Activated CD4-positive, alpha-beta T cell treated with anti-CD3 and anti-CD28 coated beads for 36 hours (primary cell): ENCODE results near the gene MCM9. TPM values are rescaled to one million over a fixed set of nuclear protein-coding genes. Genes with fewer than 3 reads are reported as not detected.

Source experiments
- ATAC-seq: fragments of 200-7000 bp; cut with Tn5 transposase; one replicate; pipeline ENCODE4 v1.10.0; 2021; ENCODE audit warnings: mild to moderate bottlenecking, moderate library complexity
- CTCF ChIA-PET: fragments of 350-600 bp; sonication (Branson Sonifier 250); formaldehyde crosslinking; loops from one replicate; lab custom pipeline; 2021; ENCODE audit warnings: antibody characterized with exemption; lab: Charles Lee
- POLR2A ChIA-PET: fragments of 350-600 bp; sonication (Branson Sonifier 250); formaldehyde crosslinking; loops from one replicate; lab custom pipeline; 2021; ENCODE audit warnings: antibody characterized with exemption, inconsistent platforms; lab: Charles Lee
- DNase-seq: peaks from one replicate; pipeline ENCODE4 v3.0.0-alpha.2; 2020
- H3K27ac Mint-ChIP-seq: one replicate; pipeline ENCODE4 v1.8.0; 2021; ENCODE audit warnings: mixed read lengths
- H3K27me3 Mint-ChIP-seq: one replicate; pipeline ENCODE4 v1.8.0; 2021; ENCODE audit warnings: mixed read lengths
- H3K36me3 Mint-ChIP-seq: one replicate; pipeline ENCODE4 v1.8.0; 2021; ENCODE audit warnings: low read depth, mixed read lengths
- H3K4me1 Mint-ChIP-seq: one replicate; pipeline ENCODE4 v1.8.0; 2021; ENCODE audit warnings: mixed read lengths
- H3K4me3 Mint-ChIP-seq: one replicate; pipeline ENCODE4 v1.8.0; 2021; ENCODE audit warnings: mild to moderate bottlenecking, moderate library complexity, mixed read lengths
- H3K9me3 Mint-ChIP-seq: one replicate; pipeline ENCODE4 v1.8.0; 2021; ENCODE audit warnings: low read depth, mixed read lengths
- intact Hi-C, 2 experiments: fragments of 100-400 bp; cut with DNase I in 1 of 2; cut with micrococcal nuclease in 1 of 2; formaldehyde crosslinking; loops; one replicate each; pipeline versions ENCODE4 v1.14.2 to v1.15.1; 2022 to 2024; cut with DNase I, micrococcal nuclease
- total RNA-seq, 2 experiments: library from RNA; stranded (reverse); gene quantifications; one replicate each; pipeline ENCODE4 v1.2.3, GENCODE V29; 2021

Gene MCM9
- total RNA-seq, 2 experiments from 2014 or later = 17.0 to 17.2 TPM

DNA sequence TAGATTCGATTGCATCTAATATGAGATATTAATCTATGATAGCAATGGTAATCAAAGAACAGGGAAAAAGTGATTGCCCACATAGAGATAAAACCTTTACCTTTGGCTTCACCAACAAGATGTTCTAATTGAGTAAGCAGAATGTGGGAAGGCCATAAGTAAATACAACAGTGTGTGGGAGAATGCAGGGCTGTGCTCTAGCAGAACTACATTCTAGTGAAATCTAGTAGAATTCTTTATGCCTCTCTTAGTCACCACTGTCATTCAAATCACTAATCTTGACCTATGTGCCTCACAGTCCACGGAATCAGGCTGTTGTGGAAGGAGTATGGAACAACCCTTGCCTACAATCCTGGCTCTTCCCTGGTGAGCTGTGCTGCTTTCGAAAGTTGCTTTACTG lies 30.4 kb upstream of the MCM9 start:
- DNase-seq (no peak), ATAC-seq (no peak)
- Mint-ChIP-seq H3K4me1 (no peaks in the 10 kb centered on the region), H3K4me3 (no peak overlapping the region), H3K9me3 (no peaks in the 10 kb centered on the region), H3K36me3 (no peaks in the 10 kb centered on the region), H3K27me3 (no peaks in the 10 kb centered on the region), H3K27ac (no peak overlapping the region)
- CTCF ChIA-PET = interaction anchor here (0.6 to 13.3 kb wide), 3 partner anchors 147 to 351 kb away, joined by 4 to 280 read pairs (median 5); no protein-coding TSS in a partner anchor
- POLR2A ChIA-PET = no interaction called here
- intact Hi-C loops = loop anchor here in 1 of 2 experiments (10.0 kb wide), 2 partner anchors 379 to 681 kb away; partner anchors contain the start of gene MAN1A1

DNA sequence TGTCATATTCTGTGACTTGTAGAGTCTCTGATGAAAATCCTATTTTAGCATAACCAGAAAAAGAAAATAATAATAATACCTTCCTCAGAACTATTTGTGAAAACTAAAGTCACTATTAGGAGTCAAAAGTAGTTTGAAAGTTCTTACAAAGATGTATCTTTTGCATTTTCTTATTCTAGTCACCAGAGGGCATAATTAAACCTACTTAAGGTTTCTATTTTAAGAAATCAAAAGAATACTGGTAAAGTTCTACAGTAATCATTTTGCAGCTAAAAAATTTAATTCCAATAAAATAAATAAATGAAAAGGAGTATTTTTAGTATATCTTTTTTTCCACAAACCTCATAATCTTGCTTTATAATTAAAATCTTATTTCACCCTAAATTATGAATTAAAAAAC lies 28.0 kb upstream of the MCM9 start:
- no peaks in the 10 kb centered on the region for H3K27me3 Mint-ChIP-seq
- peaks cover 7% of the 10 kb centered on the region for H3K4me1 Mint-ChIP-seq
- H3K4me3 Mint-ChIP-seq = no peak overlapping the region
- H3K36me3 Mint-ChIP-seq = no peaks in the 10 kb centered on the region
- no peak overlapping the region for H3K27ac Mint-ChIP-seq
- ChIA-PET POLR2A (no interaction called here), CTCF (interaction anchor here (0.6 to 13.3 kb wide), 10 partner anchors 13 to 166 kb away, joined by 3 to 280 read pairs (median 4); no protein-coding TSS in a partner anchor)
- ATAC-seq = no peak
- intact Hi-C loops = loop anchor here (1.0 to 10.0 kb wide), 3 partner anchors 147 to 678 kb away; partner anchors contain the start of gene MAN1A1 (in 1 of the 2)
- H3K9me3 Mint-ChIP-seq = no peaks in the 10 kb centered on the region
- DNase-seq = no peak

DNA sequence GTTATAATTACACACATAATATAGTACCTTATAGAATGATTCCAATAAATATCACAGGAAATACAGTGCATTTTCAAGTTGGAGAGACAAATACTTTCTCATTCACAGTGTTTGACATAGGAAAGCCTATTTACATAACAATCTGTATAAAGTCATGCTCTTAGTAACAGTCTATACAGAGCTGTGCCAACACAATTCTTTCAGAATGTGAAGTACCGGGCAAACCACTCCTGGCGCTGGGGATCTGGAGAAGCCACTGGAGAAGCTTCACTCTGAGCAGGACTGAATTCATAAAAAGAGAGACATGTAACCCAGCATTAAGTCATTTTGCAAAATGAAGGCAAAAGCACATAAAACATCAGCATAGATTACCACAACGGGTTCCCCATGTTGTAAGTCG lies 24.9 kb upstream of the MCM9 start:
- Mint-ChIP-seq H3K9me3 (no peaks in the 10 kb centered on the region), H3K27ac (no peak overlapping the region), H3K4me3 (no peak overlapping the region), H3K27me3 (no peaks in the 10 kb centered on the region), H3K36me3 (no peaks in the 10 kb centered on the region), H3K4me1 (peaks cover 7% of the 10 kb centered on the region)
- no peak for DNase-seq
- CTCF ChIA-PET = interaction anchor here (2.2 kb wide), 1 partner anchor 151 kb away, joined by 6 read pairs; no protein-coding TSS in a partner anchor
- POLR2A ChIA-PET = no interaction called here
- intact Hi-C loops = loop anchor here in 1 of 2 experiments (10.0 kb wide), 2 partner anchors 385 to 675 kb away; partner anchors contain the start of gene MAN1A1
- no peak for ATAC-seq

DNA sequence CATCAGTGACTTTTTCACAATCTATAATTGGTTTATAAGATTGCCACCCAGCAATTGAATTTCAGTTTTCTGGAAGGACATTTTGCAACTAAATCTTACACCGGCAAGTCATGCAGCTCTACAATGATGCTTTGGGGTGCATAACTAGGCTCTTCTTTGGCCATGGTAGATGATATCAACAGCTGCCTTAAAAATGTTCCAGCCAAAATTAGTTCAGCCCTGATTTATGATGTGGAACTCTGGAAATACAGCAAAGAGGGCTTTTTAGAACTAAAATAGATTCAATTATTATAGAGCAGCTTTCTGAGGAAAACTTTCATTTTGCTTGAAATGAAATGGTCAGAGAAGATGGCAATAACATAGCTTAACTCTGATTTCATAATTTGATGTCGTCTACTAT lies 18.4 kb upstream of the MCM9 start:
- Mint-ChIP-seq H3K27me3 (no peaks in the 10 kb centered on the region), H3K27ac (no peak overlapping the region), H3K4me3 (no peak overlapping the region), H3K36me3 (no peaks in the 10 kb centered on the region), H3K9me3 (peaks cover 9% of the 10 kb centered on the region), H3K4me1 (no peaks in the 10 kb centered on the region)
- POLR2A ChIA-PET = no interaction called here
- CTCF ChIA-PET = interaction anchor here (0.7 to 1.6 kb wide), 7 partner anchors 10 to 667 kb away, joined by 3 to 5 read pairs (median 3); no protein-coding TSS in a partner anchor
- intact Hi-C loops = no loop called here
- DNase-seq (no peak), ATAC-seq (no peak)

DNA sequence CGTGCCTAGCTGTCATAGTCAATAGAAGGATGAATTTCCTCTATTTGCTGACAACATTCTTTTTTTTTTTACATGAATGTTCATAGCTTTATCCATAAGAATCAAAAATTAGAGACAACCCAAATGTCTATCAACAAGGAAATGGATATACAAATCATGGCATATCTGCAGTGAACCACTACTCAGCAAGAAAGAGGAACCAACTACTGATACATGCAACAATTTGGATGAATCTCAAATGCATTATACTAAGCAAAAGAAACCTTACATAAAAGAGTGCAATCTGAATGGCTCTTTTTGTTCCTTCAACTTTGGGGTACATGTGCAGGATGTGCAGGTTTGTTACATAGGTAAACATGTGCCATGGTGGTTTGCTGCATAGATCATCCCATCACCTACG lies 17.7 kb upstream of the MCM9 start:
- ChIA-PET CTCF (interaction anchor here (1.2 to 1.6 kb wide), 3 partner anchors 11 to 666 kb away, joined by 3 to 5 read pairs (median 3); no protein-coding TSS in a partner anchor), POLR2A (no interaction called here)
- no peaks in the 10 kb centered on the region for H3K36me3 Mint-ChIP-seq
- DNase-seq (no peak), ATAC-seq (no peak)
- peaks cover 9% of the 10 kb centered on the region for H3K9me3 Mint-ChIP-seq
- no peak overlapping the region for H3K27ac Mint-ChIP-seq
- no peaks in the 10 kb centered on the region for H3K27me3 Mint-ChIP-seq
- intact Hi-C loops = no loop called here
- H3K4me3 Mint-ChIP-seq = no peak overlapping the region
- no peaks in the 10 kb centered on the region for H3K4me1 Mint-ChIP-seq

DNA sequence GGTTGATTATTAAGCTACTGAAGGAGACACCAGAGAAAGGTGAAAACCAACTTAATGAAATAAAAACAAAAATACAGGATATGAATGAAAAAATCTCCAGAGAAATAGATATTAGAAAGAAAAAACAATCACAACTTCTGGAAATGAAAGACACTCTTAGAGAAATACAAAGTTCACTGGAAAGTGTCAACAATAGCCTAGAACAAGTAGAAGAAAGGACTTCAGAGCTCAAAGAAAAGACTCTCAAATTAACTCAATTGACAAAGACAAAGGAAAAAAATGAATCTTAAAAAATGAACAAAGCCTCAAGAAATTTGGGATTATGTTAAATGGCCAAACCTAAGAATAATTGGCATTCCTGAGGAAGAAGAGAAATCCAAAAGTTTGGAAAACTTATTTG lies 10.3 kb upstream of the MCM9 start:
- ATAC-seq = no peak
- H3K27me3 Mint-ChIP-seq = no peaks in the 10 kb centered on the region
- no peak for DNase-seq
- ChIA-PET CTCF (interaction anchor here (0.7 to 0.9 kb wide), 2 partner anchors 36 to 53 kb away, joined by 3 read pairs; no protein-coding TSS in a partner anchor), POLR2A (no interaction called here)
- intact Hi-C loops = no loop called here
- H3K9me3 Mint-ChIP-seq = peaks cover 40% of the 10 kb centered on the region
- H3K36me3 Mint-ChIP-seq = peaks cover 12% of the 10 kb centered on the region
- H3K27ac Mint-ChIP-seq = no peak overlapping the region
- H3K4me1 Mint-ChIP-seq = no peaks in the 10 kb centered on the region
- no peak overlapping the region for H3K4me3 Mint-ChIP-seq

DNA sequence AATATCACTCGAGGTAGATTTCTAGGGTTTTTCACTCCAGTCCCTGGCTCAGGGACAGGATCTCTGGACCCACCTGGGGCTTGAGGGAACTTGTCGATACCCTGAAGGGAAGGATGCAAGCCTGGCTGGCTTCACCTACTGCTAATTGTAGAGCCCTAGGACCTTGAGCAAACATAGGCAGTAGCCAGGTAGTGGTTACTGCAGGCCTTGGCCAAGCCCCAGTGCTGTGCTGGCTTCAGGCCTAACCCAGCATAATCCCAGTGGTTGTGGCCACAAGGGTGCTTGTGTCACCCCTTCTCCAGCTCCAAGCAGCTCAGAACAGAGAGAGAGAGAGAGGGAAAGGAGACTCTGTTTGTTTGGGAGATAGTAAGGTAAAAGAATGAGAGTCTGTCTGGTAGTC lies 5.8 kb upstream of the MCM9 start:
- POLR2A ChIA-PET = no interaction called here
- ATAC-seq (no peak), DNase-seq (no peak)
- Mint-ChIP-seq H3K4me1 (peaks cover 13% of the 10 kb centered on the region), H3K4me3 (no peak overlapping the region), H3K27me3 (no peaks in the 10 kb centered on the region), H3K36me3 (peaks cover 25% of the 10 kb centered on the region), H3K9me3 (peaks cover 28% of the 10 kb centered on the region), H3K27ac (no peak overlapping the region)
- CTCF ChIA-PET = no interaction called here
- intact Hi-C loops = no loop called here

DNA sequence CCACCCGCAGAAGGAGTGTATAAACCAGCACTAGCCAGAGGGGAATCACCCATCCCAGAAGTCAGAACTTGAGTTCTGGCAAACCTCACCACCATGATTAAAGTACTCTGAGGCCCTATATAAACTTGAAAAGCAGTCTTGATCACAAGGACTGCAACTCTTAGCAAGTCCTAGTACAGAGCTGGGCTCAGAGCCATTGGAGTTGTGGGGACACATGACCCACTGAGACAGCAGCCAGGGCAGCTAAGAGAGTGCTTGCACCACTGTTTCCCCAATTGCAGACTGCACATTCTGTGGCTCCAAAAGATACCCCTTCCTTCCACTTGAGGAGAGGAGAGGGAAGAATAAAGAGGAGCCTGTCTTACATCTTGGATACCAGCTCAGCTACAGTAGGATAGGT lies 4.7 kb upstream of the MCM9 start:
- POLR2A ChIA-PET = no interaction called here
- H3K4me1 Mint-ChIP-seq = peaks cover 20% of the 10 kb centered on the region

DNA sequence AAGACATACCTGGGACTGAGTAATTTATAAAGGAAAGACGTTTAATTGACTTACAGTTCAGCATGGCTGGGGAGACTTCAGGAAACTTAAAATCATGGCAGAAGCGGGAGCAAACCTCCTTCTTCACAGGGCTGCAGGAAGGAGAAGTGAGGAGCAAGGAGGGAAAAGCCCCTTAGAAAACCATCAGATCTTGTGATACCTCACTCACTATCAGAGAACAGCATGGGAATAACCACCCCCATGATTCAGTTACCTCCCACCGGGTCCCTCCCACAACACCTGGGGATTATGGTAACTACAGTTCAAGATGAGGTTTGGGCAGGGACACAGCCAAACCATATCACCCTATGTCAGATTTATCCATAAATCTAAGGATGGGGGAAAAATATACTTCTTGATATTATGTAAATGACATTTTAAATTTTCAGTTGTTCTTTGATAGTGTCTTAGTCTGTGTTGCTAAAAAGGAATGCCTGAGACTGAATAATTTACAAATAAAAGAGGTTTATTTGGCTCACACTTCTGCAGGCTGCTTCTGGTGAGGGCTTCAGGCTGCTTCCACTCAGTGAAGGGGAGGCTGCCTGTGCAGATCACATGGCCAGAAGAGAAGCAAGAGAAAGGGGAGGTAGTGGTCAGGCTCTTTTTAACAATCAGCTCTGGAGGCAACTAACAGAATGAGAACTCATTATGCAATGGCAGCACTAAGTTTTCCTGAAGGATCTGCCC lies 1.2 kb upstream of the MCM9 start:
- Mint-ChIP-seq H3K27ac (peak overlapping the region; percentile 81), H3K9me3 (peaks cover 2% of the 10 kb centered on the region), H3K27me3 (no peaks in the 10 kb centered on the region), H3K4me1 (peaks cover 35% of the 10 kb centered on the region), H3K36me3 (peaks cover 25% of the 10 kb centered on the region), H3K4me3 (peak overlapping the region; percentile 87)
- ChIA-PET CTCF (interaction anchor here (1.6 kb wide), 1 partner anchor 40 kb away, joined by 4 read pairs; no protein-coding TSS in a partner anchor), POLR2A (interaction anchor here (0.6 kb wide), 1 partner anchor 227 kb away, joined by 3 read pairs; no protein-coding TSS in a partner anchor)
- ATAC-seq = no peak
- intact Hi-C loops = loop anchor here (1.0 to 10.0 kb wide), 6 partner anchors 142 to 1333 kb away; partner anchors contain the start of genes CEP85L (in 2 of the 2), FAM184A (in 2 of the 2), GOPC (in 1 of the 2) and MAN1A1 (in 1 of the 2)
- no peak for DNase-seq

More for the DNA sequence above, 4.7 kb upstream of the MCM9 start:
- intact Hi-C loops = loop anchor here in 1 of 2 experiments (10.0 kb wide), 1 partner anchor 1265 kb away; the partner anchor contains the start of gene NUS1
- Mint-ChIP-seq H3K4me3 (no peak overlapping the region), H3K36me3 (peaks cover 21% of the 10 kb centered on the region), H3K27me3 (no peaks in the 10 kb centered on the region), H3K9me3 (peaks cover 18% of the 10 kb centered on the region), H3K27ac (no peak overlapping the region)
- ATAC-seq = no peak
- CTCF ChIA-PET = no interaction called here
- DNase-seq = no peak

DNA sequence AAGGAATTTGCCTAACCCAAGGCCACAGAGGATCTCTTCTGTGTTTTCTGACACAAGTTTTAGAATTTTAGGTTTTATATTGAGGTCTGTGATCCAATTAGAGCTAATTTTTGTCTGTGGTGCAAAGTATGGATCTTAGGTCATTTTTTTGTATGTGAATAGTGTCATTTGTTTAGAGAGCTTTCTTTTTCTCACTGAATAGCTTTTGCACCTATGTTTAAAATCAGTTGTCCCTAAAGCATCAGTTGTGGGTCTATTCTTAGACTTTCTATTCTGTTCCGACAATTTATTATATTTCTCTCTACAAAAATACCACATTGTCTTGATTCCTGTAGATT lies 341 bp upstream of the MCM9 start:
- CTCF ChIA-PET = interaction anchor here (0.8 to 1.6 kb wide), 5 partner anchors 39 to 175 kb away, joined by 3 to 4 read pairs (median 4); no protein-coding TSS in a partner anchor
- intact Hi-C loops = loop anchor here (1.0 to 10.0 kb wide), 6 partner anchors 143 to 1332 kb away; partner anchors contain the start of genes CEP85L (in 2 of the 2), FAM184A (in 2 of the 2), GOPC (in 1 of the 2) and MAN1A1 (in 1 of the 2)
- ATAC-seq = no peak

DNA sequence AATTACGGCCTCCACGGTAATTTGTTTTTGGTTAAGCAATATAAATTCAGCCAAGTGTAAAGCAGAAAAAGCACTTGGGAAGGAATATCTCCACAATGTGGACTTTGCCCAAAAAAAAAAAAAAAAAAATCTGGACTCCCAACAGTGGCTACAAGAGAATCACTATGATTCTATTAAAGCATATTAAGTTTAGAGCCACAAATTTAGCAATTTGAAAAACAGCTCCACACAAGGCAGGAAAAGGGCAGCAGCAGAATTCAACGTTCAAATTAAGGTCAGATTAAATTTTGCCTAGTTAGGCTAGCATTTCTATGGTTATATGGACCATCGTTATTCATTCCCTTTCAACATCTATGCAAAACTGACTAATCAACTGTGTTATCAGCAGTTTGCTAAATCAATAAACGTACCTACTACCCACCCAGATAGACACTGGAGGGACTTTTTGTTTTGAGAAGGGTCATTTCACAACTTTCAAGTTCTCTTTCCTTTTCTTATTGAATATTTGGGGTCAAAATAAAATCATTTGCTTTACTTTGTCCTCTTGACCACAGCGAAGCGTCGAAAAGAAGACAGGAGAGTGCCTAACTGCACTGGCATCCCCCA lies 1.0 kb downstream of the MCM9 start:
- intact Hi-C loops = loop anchor here (1.0 to 10.0 kb wide), 9 partner anchors 40 to 1331 kb away; partner anchors contain the start of genes ASF1A (in 2 of the 2), MAN1A1 (in 2 of the 2), FAM184A (in 1 of the 2) and GOPC (in 1 of the 2)
- POLR2A ChIA-PET = no interaction called here
- CTCF ChIA-PET = interaction anchor here (0.8 to 1.6 kb wide), 3 partner anchors 38 to 374 kb away, joined by 3 to 4 read pairs (median 3); no protein-coding TSS in a partner anchor

More for the DNA sequence above, 341 bp upstream of the MCM9 start:
- Mint-ChIP-seq H3K27me3 (no peaks in the 10 kb centered on the region), H3K9me3 (peaks cover 2% of the 10 kb centered on the region), H3K36me3 (peaks cover 31% of the 10 kb centered on the region), H3K4me3 (peak overlapping the region; percentile 87), H3K27ac (peak overlapping the region; percentile 81), H3K4me1 (peaks cover 35% of the 10 kb centered on the region)
- no peak for DNase-seq
- POLR2A ChIA-PET = interaction anchor here (0.6 kb wide), 1 partner anchor 226 kb away, joined by 3 read pairs; no protein-coding TSS in a partner anchor

More for the DNA sequence above, 1.0 kb downstream of the MCM9 start:
- Mint-ChIP-seq H3K9me3 (peaks cover 2% of the 10 kb centered on the region), H3K4me1 (peaks cover 35% of the 10 kb centered on the region), H3K27me3 (no peaks in the 10 kb centered on the region), H3K4me3 (peak overlapping the region; percentile 87), H3K27ac (peak overlapping the region; percentile 90), H3K36me3 (peaks cover 27% of the 10 kb centered on the region)
- ATAC-seq (peak; percentile 0), DNase-seq (no peak)
